ENCODE measurements around the gene FOXN3.
A peak's percentile ranks its signal among the peaks of the same experiment; 100 is the strongest.

FOXN3 gene

GRCh38 chr14:89241934-89242651 lies 174.9 kb downstream of the FOXN3 start:
- Histone ChIP-seq H3K4me3 (ENCODE audit: low read length, poor library complexity, severe bottlenecking) (no peak overlapping the region), H3K9me2 (replicated peaks; ENCODE audit: low read depth, low read length) (no peaks in the 10 kb centered on the region), H3K79me2 (ENCODE audit: insufficient read depth, low read length) (peaks cover 77% of the 10 kb centered on the region), H3K4me1 (ENCODE audit: insufficient read depth, low read length, poor library complexity, severe bottlenecking) (peaks cover 7% of the 10 kb centered on the region), H3F3A (ENCODE audit: low read depth) (no peaks in the 10 kb centered on the region), H2AFZ (ENCODE audit: low read length) (no peak overlapping the region), H3K9me3 (ENCODE audit: insufficient read depth, low read depth, low read length) (no peaks in the 10 kb centered on the region), H3K4me2 (ENCODE audit: low read depth, low read length, poor library complexity, severe bottlenecking) (no peak overlapping the region), H3K9ac (ENCODE audit: low read depth, low read length, poor library complexity, severe bottlenecking) (no peak overlapping the region), H4K20me1 (ENCODE audit: insufficient read depth, low read length, poor library complexity, severe bottlenecking) (peaks cover 63% of the 10 kb centered on the region), H3K27me3 (ENCODE audit: insufficient read depth, low read length, poor library complexity, severe bottlenecking) (no peaks in the 10 kb centered on the region), H3K36me3 (ENCODE audit: insufficient read depth, low read length) (peaks cover 7% of the 10 kb centered on the region; the same call in 1 of the 2 replicates)
- TF ChIP-seq CTCF (conservative IDR thresholded peaks at IDR 0.05; ENCODE audit: low read length) = peak; percentile 31
- TF ChIP-seq EZH2phosphoT487 (IDR thresholded peaks at IDR 0.05; ENCODE audit: borderline replicate concordance) = no peak

GRCh38 chr14:89241257-89241656 lies 175.8 kb downstream of the FOXN3 start:
- Histone ChIP-seq H3K9me2 (replicated peaks; ENCODE audit: low read depth, low read length) (no peaks in the 10 kb centered on the region), H3K27me3 (ENCODE audit: insufficient read depth, low read length, poor library complexity, severe bottlenecking) (no peaks in the 10 kb centered on the region), H3K4me2 (ENCODE audit: low read depth, low read length, poor library complexity, severe bottlenecking) (no peak overlapping the region), H3K4me1 (ENCODE audit: insufficient read depth, low read length, poor library complexity, severe bottlenecking) (peaks cover 7% of the 10 kb centered on the region), H3K9ac (ENCODE audit: low read depth, low read length, poor library complexity, severe bottlenecking) (no peak overlapping the region), H3K4me3 (ENCODE audit: low read length, poor library complexity, severe bottlenecking) (no peak overlapping the region), H3K36me3 (ENCODE audit: insufficient read depth, low read length) (peaks cover 6% of the 10 kb centered on the region; the same call in 1 of the 2 replicates), H3K79me2 (ENCODE audit: insufficient read depth, low read length) (peaks cover 80% of the 10 kb centered on the region), H4K20me1 (ENCODE audit: insufficient read depth, low read length, poor library complexity, severe bottlenecking) (peaks cover 63% of the 10 kb centered on the region), H3K9me3 (ENCODE audit: insufficient read depth, low read depth, low read length) (no peaks in the 10 kb centered on the region), H3F3A (ENCODE audit: low read depth) (no peaks in the 10 kb centered on the region), H2AFZ (ENCODE audit: low read length) (no peak overlapping the region)
- TF ChIP-seq CTCF (conservative IDR thresholded peaks at IDR 0.05; ENCODE audit: low read length) = no peak
- TF ChIP-seq EZH2phosphoT487 (IDR thresholded peaks at IDR 0.05; ENCODE audit: borderline replicate concordance) = no peak

GRCh38 chr14:89240414-89240813 lies 176.6 kb downstream of the FOXN3 start:
- H3K79me2 ChIP-seq (ENCODE audit: insufficient read depth, low read length) = peaks cover 83% of the 10 kb centered on the region
- H3K36me3 ChIP-seq (ENCODE audit: insufficient read depth, low read length) = peaks cover 5% of the 10 kb centered on the region; the same call in 1 of the 2 replicates

More at GRCh38 chr14:89240414-89240813, 176.6 kb downstream of the FOXN3 start:
- Histone ChIP-seq H3K4me1 (ENCODE audit: insufficient read depth, low read length, poor library complexity, severe bottlenecking) (peaks cover 7% of the 10 kb centered on the region), H3K9ac (ENCODE audit: low read depth, low read length, poor library complexity, severe bottlenecking) (no peak overlapping the region), H4K20me1 (ENCODE audit: insufficient read depth, low read length, poor library complexity, severe bottlenecking) (peaks cover 59% of the 10 kb centered on the region), H2AFZ (ENCODE audit: low read length) (no peak overlapping the region), H3F3A (ENCODE audit: low read depth) (no peaks in the 10 kb centered on the region), H3K4me3 (ENCODE audit: low read length, poor library complexity, severe bottlenecking) (no peak overlapping the region), H3K4me2 (ENCODE audit: low read depth, low read length, poor library complexity, severe bottlenecking) (no peak overlapping the region), H3K9me2 (replicated peaks; ENCODE audit: low read depth, low read length) (no peaks in the 10 kb centered on the region), H3K9me3 (ENCODE audit: insufficient read depth, low read depth, low read length) (no peaks in the 10 kb centered on the region; the same call in 1 of the 2 replicates), H3K27me3 (ENCODE audit: insufficient read depth, low read length, poor library complexity, severe bottlenecking) (no peaks in the 10 kb centered on the region)
- TF ChIP-seq CTCF (conservative IDR thresholded peaks at IDR 0.05; ENCODE audit: low read length) (no peak), EZH2phosphoT487 (IDR thresholded peaks at IDR 0.05; ENCODE audit: borderline replicate concordance) (no peak)
